Stomach (tissue), 4 donors: Measurements from ENCODE around the gene UGT3A2.

Source experiments
- CTCF ChIP-seq, 7 experiments: fragments of 450-650 bp in 4 of 7; fragments of 200-600 bp in 3 of 7; sonication (generic) in 3 of 7; IDR thresholded peaks; one replicate each; pipeline ENCODE4 v1.5.1; 2016 to 2019; ENCODE audit warnings: antibody characterized with exemption in 7 of 7, control low read depth in 2 of 7, mild to moderate bottlenecking in 1 of 7
- POLR2AphosphoS5 ChIP-seq, 3 donors: sonication (generic); formaldehyde crosslinking; IDR thresholded peaks; one replicate each; pipeline ENCODE4 v1.6.1; 2016; ENCODE audit warnings: antibody characterized with exemption in 3 of 3

GRCh38 chr5:36058776-36059175 is 7.9 kb downstream of the UGT3A2 start:
- no peak for TF ChIP-seq POLR2AphosphoS5 (IDR thresholded peaks at IDR 0.05)
- no peak for TF ChIP-seq CTCF (IDR thresholded peaks at IDR 0.05)
